SJSA1 (cell line): ENCODE data around the gene GREB1. TPM values are rescaled to one million over a fixed set of nuclear protein-coding genes. Genes with fewer than 3 reads are reported as not detected.
A peak's percentile ranks its signal among the peaks of the same experiment; 100 is the strongest.

Experiments used
- DNase-seq, 2 experiments: peaks; one replicate each; pipeline ENCODE4 v3.0.0-alpha.2; 2015 to 2020; ENCODE audit warnings: low spot score in 2 of 2, low read depth in 1 of 2
- H3K27ac ChIP-seq: fragments of 250-450 bp; sonication (Bioruptor Pico); 2 replicates; pipeline ENCODE4 v1.5.1; 2020; ENCODE audit warnings: mild to moderate bottlenecking, moderate library complexity
- H3K27me3 ChIP-seq: fragments of 250-450 bp; sonication (Bioruptor Pico); replicated peaks from 2 replicates; pipeline ENCODE4 v1.5.1; 2020; ENCODE audit warnings: mild to moderate bottlenecking, moderate library complexity
- H3K36me3 ChIP-seq: fragments of 250-450 bp; sonication (Bioruptor Pico); 2 replicates; pipeline ENCODE4 v1.5.1; 2020; ENCODE audit warnings: mild to moderate bottlenecking
- H3K4me1 ChIP-seq: fragments of 250-450 bp; sonication (Bioruptor Pico); replicated peaks from 2 replicates; pipeline ENCODE4 v1.6.1; 2021; ENCODE audit warnings: mild to moderate bottlenecking
- H3K4me3 ChIP-seq: fragments of 250-450 bp; sonication (Bioruptor Pico); 2 replicates; pipeline ENCODE4 v1.5.1; 2020; ENCODE audit warnings: mild to moderate bottlenecking
- H3K9me3 ChIP-seq: fragments of 250-450 bp; sonication (Bioruptor Pico); replicated peaks from 2 replicates; pipeline ENCODE4 v1.5.1; 2020; ENCODE audit warnings: mild to moderate bottlenecking
- total RNA-seq: library from RNA; depleted of rRNA; stranded (reverse); fragments of >200 nt; shearing (Covaris generic); gene quantifications from 2 replicates; pipeline ENCODE4 v1.2.3, GENCODE V29; 2014

Gene GREB1
- total RNA-seq, 1 experiment from 2014 or later, result not detected

DNA sequence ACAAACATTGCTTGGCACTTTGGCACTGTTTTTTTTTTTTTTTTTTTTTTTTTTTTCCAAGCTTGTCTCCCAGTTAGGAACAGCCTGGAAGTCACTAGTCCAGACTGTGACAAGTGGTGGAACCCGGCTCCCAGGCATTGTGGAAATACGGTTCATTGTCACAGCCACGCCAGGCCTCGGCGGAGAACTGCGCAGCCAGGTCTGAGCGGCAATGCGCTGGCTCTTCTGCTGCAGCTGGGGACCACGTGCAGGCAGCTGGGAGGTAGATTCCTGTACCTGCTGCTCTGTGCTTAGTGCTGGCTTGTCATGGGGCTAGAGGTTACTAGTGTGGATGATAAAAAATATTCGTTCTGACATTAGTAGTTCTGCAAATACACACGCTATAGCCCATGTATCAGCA is 131.2 kb downstream of the GREB1 start:
- Histone ChIP-seq H3K4me1 (peaks cover 6% of the 10 kb centered on the region), H3K9me3 (peaks cover 9% of the 10 kb centered on the region)
- DNase-seq, result no peak

DNA sequence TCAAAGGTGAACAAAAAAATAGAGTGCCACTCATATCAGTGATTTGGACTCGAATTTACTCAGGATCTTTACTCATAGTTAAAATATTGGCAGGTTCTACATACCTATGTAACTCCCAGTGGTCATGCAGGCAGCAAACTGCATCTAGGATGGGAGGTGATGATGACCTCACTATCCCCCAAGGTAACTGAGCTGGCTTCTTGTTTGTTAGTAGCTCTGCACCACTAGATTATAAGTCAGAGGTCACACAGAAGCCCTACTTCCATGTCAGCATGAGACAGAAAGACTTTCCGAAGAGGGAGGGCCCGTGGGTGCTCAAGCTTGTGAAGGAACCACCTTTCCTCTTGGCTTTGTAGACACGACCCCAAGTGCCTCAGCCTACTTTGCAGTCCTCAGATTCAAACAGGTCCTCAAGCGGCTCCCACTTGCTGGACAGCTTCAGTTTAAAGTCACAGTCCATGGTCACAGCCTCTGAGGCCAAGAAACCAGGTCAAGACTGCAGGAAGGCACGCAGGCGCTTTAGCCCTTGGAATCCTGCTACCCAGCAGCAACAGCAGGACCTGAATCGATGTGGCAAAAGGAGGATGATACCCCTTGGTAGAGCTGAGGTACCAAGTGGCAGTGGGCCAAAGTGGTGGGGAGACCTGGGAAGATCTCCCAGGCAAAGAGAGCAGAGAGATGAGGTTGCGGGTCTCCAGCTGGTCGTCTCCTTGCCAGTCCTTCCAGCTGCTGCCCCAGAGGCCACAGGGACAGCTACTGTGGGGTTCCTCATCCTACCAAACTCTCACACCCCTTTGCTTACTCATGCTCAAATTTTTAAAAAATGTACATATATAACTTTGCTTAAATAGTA is 131.9 kb downstream of the GREB1 start:
- Histone ChIP-seq H3K27ac (no peak overlapping the region), H3K36me3 (no peaks in the 10 kb centered on the region), H3K4me3 (no peak overlapping the region), H3K27me3 (peaks cover 9% of the 10 kb centered on the region), H3K9me3 (peaks cover 11% of the 10 kb centered on the region), H3K4me1 (peaks cover 6% of the 10 kb centered on the region)
- no peak for DNase-seq

More for the DNA sequence above, 131.2 kb downstream of the GREB1 start:
- H3K27ac ChIP-seq, result no peak overlapping the region
- peaks cover 2% of the 10 kb centered on the region for H3K27me3 ChIP-seq
- no peaks in the 10 kb centered on the region for H3K36me3 ChIP-seq
- no peak overlapping the region for H3K4me3 ChIP-seq

DNA sequence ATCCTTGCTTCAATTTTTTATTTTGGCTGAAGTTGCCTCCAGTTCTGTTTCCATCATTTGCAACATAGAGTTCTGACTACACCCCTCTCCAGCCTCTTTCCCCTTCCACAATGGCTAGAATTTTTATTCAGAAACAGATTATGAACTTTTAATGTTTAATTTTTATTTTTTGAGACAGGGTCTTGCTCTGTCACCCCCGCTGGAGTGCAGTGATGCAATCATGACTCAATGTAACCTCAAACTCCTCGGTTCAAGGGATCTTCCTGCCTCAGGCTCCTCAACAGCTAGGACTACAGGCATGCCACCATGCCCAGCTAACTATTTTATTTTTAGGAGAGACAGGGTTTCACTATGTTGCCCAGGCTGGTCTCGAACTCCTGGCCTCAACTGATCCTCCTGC is 133.3 kb downstream of the GREB1 start:
- no peaks in the 10 kb centered on the region for H3K36me3 ChIP-seq
- H3K27me3 ChIP-seq, result peaks cover 14% of the 10 kb centered on the region
- no peak overlapping the region for H3K4me3 ChIP-seq
- H3K4me1 ChIP-seq, result peaks cover 6% of the 10 kb centered on the region
- H3K27ac ChIP-seq, result no peak overlapping the region
- peaks cover 7% of the 10 kb centered on the region for H3K9me3 ChIP-seq
- DNase-seq, result no peak

DNA sequence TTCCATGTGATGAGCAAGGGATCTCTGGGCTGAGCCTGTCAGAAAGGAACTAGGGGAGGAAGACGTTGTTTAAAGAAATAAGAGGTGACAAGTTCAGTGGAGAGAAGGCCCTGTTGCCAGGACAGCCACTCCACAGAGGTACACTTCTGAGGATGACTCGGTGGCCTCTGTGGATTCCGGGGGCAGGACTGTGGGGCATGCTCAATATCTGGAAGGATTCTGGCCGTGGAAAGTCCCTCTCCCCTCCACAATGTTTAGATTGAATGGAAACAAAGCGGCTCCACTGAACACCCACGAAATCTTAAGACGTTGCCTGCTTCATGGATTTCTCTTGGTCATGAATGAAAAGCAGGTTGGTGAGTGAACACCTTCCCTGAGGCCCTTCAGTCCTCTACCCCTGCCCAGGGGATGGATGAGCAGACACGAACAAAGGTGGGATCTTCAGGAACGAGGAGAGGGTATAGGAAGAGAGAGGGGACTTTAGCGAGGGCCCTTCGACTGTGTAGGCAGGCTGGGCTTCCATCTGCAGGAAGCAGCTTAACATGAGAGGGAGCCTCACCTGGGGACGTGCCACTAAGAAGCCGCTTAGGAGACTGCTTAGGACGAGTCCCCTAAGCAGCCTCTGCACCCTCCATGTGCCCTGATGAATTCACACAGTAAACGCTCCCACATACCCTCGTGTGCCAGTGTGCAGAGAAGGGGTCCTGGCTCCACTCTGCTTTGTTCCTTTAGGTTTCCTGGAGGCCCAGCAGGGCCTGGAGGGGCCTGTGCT is 134.2 kb downstream of the GREB1 start:
- Histone ChIP-seq H3K27ac (no peak overlapping the region), H3K4me1 (peaks cover 6% of the 10 kb centered on the region), H3K4me3 (no peak overlapping the region), H3K9me3 (peaks cover 7% of the 10 kb centered on the region), H3K36me3 (no peaks in the 10 kb centered on the region), H3K27me3 (peaks cover 14% of the 10 kb centered on the region)
- no peak for DNase-seq

DNA sequence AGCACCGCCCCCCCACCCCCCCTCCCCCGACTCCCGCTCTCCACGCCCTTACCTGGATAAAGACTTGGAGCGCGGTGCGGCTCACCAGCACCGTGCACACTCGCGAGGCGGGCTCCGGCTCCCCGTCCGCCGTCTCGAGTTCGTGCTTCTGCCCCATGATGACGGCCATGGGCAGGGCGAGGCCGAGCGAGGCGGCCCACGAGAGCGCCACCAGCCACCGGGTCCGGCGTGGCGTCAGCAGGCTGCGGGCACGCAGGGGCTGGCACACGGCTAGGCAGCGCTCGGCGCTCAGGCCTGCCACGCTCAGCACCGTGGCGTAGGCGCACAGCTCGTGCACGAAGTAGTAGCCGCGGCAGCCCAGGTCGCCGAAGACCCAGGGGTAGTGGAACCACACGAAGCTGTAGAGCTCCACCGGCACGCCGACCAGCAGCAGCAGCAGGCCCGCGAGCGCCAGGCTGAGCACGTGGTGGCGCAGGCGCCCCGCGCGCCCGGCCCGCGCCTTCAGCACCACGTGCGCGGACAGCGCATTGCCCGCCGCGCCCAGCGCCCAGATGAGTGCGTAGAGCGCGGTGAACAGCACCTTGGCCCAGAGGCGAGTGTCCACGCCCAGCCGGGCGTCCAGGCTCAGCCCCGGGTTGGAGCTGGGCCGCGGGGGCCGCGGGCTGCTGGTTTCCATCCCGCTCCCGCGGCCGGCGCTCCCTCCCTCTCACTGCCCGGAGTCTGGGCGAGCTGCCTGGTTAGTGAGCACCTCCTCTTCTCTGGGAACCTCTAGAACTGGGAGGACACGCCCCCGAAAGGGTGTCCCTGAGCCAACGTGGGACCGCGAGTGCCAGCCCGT is 135.8 kb downstream of the GREB1 start, which contains the start of gene NTSR2:
TSS of gene NTSR2 (minus strand) at position 742 of the 838 bp plus-strand sequence. CDS start at position 676, 66 bp downstream.
- Histone ChIP-seq H3K27ac (no peak within 1 kb of the TSS), H3K27me3 (peaks cover 18% of the 10 kb centered on the region), H3K4me1 (peaks cover 6% of the 10 kb centered on the region), H3K4me3 (no peak within 1 kb of the TSS), H3K36me3 (no peaks in the 10 kb centered on the region), H3K9me3 (peaks cover 7% of the 10 kb centered on the region)
- peak in 1 of 2 experiments; percentile 18 for DNase-seq

DNA sequence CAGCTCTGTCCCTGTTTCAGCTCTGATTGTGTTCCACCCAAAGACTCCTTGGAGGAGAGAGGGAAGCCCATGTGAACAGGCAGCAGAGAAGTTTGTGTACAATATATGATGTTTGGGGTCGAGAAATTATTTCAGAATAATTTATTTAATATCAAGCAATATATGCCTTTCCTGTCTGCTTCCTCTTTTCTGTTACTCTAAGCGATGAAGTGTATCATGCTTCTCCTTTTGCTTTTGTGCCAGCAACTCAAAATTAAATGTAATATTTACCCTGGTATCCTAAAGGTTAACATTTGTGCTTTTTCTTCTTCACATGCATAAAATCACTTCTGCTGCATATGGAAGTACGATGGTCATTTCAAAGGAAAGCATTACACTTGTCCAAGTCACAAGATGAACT is 138.6 kb downstream of the GREB1 start:
- peaks cover 23% of the 10 kb centered on the region for H3K27me3 ChIP-seq
- peaks cover 6% of the 10 kb centered on the region for H3K4me1 ChIP-seq
- no peaks in the 10 kb centered on the region for H3K36me3 ChIP-seq
- no peak overlapping the region for H3K27ac ChIP-seq
- no peak overlapping the region for H3K4me3 ChIP-seq
- H3K9me3 ChIP-seq, result peaks cover 13% of the 10 kb centered on the region
- DNase-seq, result no peak

DNA sequence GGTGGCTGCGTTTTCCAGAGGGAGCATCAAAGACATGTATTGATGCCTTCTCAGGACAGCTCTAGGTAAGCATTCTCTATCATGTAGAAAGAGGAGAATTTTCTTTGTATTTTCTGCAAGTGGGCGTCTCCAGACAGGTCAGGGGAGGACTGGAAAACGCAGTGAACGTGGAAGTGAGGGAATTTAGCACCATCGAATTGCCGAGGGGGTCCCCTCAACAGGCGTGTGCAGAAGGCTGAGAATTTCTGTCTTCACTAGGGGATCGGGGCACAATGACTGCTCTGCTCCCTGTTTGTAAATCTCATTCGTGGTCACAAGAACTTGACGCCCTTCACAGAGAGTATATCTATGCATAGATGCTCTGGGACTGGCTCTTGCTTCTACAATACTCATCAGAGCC is 141.1 kb downstream of the GREB1 start:
- no peak for DNase-seq
- Histone ChIP-seq H3K9me3 (peaks cover 8% of the 10 kb centered on the region; the same call in 1 of the 2 replicates), H3K4me1 (peaks cover under 1% of the 10 kb centered on the region), H3K27me3 (peaks cover 21% of the 10 kb centered on the region), H3K27ac (no peak overlapping the region), H3K4me3 (no peak overlapping the region), H3K36me3 (no peaks in the 10 kb centered on the region)

DNA sequence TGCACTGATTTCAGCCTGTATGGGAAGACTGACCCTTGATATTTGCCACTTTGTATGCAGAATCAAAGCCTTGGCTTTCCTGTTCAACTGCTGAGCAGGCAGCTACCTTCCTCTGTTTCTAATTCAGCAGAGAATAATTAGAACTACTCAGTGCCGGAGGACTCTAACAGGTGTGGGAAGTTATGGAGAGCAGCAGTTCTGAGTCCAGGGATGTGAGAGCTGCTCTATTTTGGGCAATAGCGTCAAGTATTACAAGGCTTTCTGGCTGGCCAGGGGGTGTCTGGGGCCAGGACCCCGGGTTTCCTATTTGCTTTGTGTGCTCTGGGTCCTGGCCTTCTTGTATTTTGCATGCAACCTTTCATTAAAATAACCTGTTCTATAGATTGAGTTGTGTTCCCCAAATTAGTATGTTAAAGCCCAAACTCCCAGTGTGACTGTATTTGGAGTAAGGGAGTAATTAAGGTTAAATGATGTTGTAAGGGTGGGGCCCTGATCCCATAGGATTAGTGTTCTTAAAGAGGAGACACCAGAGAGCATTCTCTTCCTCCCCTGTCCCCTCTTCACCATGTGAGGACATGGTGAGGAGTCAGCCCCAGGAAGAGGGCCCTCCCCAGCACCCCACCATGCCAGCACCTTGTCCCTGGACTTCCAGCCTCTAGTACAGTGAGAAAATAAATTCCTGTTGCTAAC is 141.7 kb downstream of the GREB1 start:
- peaks cover 16% of the 10 kb centered on the region for H3K27me3 ChIP-seq
- H3K36me3 ChIP-seq, result no peaks in the 10 kb centered on the region
- H3K4me1 ChIP-seq, result no peaks in the 10 kb centered on the region
- H3K9me3 ChIP-seq, result 0 out of 2 replicates have a peak, but pooled peaks cover 6% of the 10 kb centered on the region
- DNase-seq, result no peak
- H3K27ac ChIP-seq, result no peak overlapping the region
- H3K4me3 ChIP-seq, result no peak overlapping the region

DNA sequence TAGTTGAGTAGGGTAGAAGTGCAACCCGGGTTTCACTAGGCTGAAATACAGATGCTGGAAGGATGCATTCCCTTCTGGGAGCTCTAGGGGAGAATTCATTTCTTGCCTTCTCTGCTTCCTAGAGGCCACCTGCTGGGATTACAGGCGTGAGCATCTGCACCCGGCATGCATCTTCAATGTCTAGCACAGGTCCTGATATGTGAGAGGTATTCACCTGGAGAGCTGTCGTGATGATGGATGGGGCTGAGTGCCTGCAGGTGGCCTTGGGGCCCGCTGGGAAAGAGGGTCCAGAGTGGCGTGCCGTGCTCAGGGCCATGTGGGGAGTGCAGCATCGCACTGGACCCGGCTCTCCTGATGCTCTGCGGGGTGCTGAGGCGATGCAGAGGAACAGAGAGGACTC is 142.8 kb downstream of the GREB1 start:
- no peak for DNase-seq

DNA sequence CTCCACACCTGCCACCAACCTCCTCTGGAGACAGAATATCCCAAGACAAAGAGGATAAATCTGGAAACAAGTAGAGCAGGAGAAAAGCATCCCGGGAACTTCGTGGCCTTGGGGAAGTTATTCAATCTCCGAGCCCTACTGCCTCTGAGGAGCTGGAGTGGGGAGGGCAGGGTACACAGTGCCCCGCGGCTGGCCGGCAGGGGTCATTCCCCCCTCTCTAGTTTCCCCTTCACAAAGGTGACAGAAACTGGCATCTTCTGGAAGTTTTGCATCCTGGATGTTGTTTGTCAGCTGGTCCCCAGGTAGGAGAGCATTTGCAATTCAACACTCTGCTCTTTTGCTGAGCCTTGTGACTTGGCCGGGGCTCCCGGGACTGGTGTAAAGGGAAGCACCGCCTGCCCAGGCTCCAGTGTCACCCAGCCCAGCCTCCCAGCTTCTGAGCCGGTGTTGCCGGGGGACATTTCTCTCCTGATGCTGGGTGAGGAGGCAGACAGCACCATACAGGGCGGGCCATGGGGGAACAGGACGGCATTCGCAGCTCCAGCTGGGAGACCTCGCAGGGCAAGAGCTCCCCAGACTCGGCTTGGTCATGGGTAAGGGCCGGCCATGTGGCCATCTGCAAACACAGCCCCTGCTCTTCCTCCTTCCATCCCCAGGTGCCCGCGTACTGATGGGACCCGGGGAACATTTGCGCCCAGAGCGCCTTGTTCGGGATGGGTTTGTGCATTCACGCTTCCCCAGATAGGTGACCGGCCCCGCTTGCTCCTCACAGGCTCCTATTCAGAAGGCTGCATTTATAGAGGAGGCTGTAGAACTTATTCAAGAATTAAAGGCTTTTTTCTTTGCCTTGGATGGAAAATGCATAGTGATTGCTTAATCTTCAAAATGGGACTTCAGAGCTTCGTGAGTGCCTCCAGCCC is 143.6 kb downstream of the GREB1 start:
- Histone ChIP-seq H3K9me3 (0 out of 2 replicates have a peak, but pooled peaks cover 6% of the 10 kb centered on the region), H3K27ac (no peak overlapping the region), H3K4me3 (no peak overlapping the region), H3K36me3 (no peaks in the 10 kb centered on the region), H3K4me1 (no peaks in the 10 kb centered on the region), H3K27me3 (peaks cover 9% of the 10 kb centered on the region)
- DNase-seq, result no peak

More for the DNA sequence above, 142.8 kb downstream of the GREB1 start:
- Histone ChIP-seq H3K27ac (no peak overlapping the region), H3K27me3 (peaks cover 9% of the 10 kb centered on the region), H3K4me3 (no peak overlapping the region), H3K9me3 (0 out of 2 replicates have a peak, but pooled peaks cover 6% of the 10 kb centered on the region), H3K36me3 (no peaks in the 10 kb centered on the region), H3K4me1 (no peaks in the 10 kb centered on the region)

DNA sequence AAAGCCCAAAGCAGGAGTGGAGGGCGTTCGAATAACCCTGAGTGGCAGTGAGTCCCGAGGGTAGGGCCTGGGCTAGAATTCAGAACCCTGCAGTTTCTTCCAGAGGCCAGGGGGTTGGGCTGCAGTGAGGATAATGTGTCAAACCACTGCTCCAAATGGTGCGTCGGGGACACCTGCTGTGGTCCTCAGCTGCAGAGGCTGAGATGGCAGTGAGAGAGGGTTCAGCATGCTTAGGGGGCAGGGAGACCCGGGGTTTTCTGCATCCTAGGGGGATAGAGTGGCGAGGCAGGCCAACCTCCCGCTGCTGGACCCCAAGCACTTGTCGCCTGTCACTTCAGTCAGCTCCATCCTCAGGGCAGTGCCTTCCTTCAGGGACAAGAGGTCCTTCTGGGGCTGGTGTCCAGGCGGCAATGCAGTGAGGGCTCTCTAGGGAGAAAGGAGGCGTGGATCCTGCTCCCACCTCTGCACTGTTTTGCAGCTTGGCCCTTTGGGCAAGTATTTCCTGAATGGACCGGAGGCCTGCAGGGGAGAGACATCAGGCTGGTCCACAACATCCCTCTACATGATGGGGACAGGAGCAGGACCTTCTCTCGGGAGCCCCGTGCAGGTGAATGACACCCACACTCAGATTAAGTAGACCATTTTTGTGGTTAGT is 144.6 kb downstream of the GREB1 start:
- no peak overlapping the region for H3K27ac ChIP-seq
- H3K4me1 ChIP-seq, result no peaks in the 10 kb centered on the region
- DNase-seq, result no peak
- 0 out of 2 replicates have a peak, but pooled peaks cover 6% of the 10 kb centered on the region for H3K9me3 ChIP-seq
- H3K27me3 ChIP-seq, result peaks cover 9% of the 10 kb centered on the region
- H3K4me3 ChIP-seq, result no peak overlapping the region
- H3K36me3 ChIP-seq, result no peaks in the 10 kb centered on the region

DNA sequence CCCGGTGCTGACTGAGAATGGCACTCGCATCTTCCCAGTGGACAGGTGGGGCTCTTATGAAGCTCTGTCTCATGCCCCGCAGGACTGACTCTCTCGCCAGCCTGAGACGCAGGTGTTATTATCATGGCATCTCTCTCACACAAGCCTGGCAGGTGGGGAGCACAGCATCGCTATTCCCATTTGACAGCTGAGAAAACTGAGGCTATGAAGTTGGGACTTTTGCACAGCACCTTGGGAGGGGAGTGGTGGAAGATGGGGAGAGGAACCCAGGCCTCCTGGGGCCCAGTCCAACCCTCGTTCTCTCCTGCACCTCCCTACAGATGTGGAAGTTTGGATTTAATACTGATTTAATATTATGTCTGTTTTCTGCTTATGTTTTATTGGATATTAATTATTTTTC is 145.2 kb downstream of the GREB1 start:
- Histone ChIP-seq H3K36me3 (no peaks in the 10 kb centered on the region), H3K27ac (no peak overlapping the region), H3K27me3 (peaks cover 9% of the 10 kb centered on the region), H3K4me1 (no peaks in the 10 kb centered on the region), H3K4me3 (no peak overlapping the region), H3K9me3 (0 out of 2 replicates have a peak, but pooled peaks cover 6% of the 10 kb centered on the region)
- DNase-seq, result no peak
